Measurements from ENCODE around the gene PRICKLE2. TPM values are rescaled to one million over a fixed set of nuclear protein-coding genes. Genes with fewer than 3 reads are reported as not detected.

PRICKLE2 gene
- total RNA-seq, 4 donors from 2014 or later, result 28.8 to 48.1 (median 38.5) TPM

DNA sequence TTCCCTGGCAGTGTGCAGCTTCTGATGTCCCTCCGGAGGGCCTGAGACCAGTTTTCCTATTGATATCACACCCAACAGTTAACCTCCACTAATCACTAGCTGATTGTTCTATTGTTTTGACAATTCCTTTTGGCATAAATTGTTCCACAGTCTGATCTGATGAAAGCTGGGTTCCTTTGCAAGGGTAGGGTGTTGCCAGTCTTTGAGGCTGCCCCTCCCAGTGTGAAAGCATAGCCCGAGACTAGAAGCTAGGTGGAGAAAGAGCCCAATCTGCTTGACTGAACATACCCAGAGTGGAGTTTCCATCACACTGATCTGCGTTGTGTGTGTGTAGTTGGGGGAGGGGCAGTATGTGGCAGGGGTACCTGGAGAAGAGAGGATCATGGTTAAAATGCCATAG, 10.3 kb upstream of the PRICKLE2 start:
- Histone ChIP-seq H3K4me1 (no peaks in the 10 kb centered on the region), H3K36me3 (no peaks in the 10 kb centered on the region), H3K27me3 (no peaks in the 10 kb centered on the region), H3K27ac (no peak overlapping the region), H3K4me3 (replicated peaks in 1 of 3) (no peak overlapping the region), H3K9me3 (no peaks in the 10 kb centered on the region)
- 92 to 94% methylated on average over 3 of the region's 3 CpGs for WGBS, 2 donors
- intact Hi-C loops (cut with DNase I), result no loop called here
- TF ChIP-seq, protein P1, sequence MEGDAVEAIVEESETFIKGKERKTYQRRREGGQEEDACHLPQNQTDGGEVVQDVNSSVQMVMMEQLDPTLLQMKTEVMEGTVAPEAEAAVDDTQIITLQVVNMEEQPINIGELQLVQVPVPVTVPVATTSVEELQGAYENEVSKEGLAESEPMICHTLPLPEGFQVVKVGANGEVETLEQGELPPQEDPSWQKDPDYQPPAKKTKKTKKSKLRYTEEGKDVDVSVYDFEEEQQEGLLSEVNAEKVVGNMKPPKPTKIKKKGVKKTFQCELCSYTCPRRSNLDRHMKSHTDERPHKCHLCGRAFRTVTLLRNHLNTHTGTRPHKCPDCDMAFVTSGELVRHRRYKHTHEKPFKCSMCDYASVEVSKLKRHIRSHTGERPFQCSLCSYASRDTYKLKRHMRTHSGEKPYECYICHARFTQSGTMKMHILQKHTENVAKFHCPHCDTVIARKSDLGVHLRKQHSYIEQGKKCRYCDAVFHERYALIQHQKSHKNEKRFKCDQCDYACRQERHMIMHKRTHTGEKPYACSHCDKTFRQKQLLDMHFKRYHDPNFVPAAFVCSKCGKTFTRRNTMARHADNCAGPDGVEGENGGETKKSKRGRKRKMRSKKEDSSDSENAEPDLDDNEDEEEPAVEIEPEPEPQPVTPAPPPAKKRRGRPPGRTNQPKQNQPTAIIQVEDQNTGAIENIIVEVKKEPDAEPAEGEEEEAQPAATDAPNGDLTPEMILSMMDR (IDR thresholded peaks at IDR 0.05), result no peak
- no peak for TF ChIP-seq POLR2A (IDR thresholded peaks at IDR 0.05)
- no peak for DNase-seq

DNA sequence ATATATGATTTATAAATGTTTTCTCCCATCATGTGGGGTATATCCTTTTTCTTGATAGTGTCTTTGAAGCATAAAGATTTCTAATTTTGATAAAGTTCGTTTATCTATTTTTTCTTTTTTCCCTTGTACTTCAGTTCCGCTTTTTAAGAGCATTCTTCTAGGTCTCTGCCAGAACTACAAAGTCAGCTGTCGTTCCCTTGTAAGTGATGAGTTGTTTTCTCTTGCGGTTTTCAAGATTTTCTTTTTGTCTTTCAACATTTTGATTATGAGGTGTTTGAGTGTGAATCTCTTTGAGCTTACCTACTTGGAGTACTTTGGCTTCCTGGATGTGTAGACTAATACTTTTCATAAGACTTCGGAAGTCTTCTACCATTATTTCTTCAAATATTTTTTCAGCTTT, 9.3 kb upstream of the PRICKLE2 start:
- intact Hi-C loops (cut with DNase I), result no loop called here
- H3K27ac ChIP-seq, result no peak overlapping the region
- TF ChIP-seq, protein P1 (IDR thresholded peaks at IDR 0.05), result no peak
- no peak for TF ChIP-seq POLR2A (IDR thresholded peaks at IDR 0.05)
- H3K4me1 ChIP-seq, result peaks cover 0 to 2% of the 10 kb centered on the region in 2 donors
- no peaks in the 10 kb centered on the region for H3K27me3 ChIP-seq
- no peaks in the 10 kb centered on the region for H3K36me3 ChIP-seq
- H3K4me3 ChIP-seq (replicated peaks in 1 of 3), result no peak overlapping the region
- 86 to 89% methylated on average over 5 of the region's 5 CpGs for WGBS, 2 donors
- H3K9me3 ChIP-seq, result no peaks in the 10 kb centered on the region
- DNase-seq, result no peak

DNA sequence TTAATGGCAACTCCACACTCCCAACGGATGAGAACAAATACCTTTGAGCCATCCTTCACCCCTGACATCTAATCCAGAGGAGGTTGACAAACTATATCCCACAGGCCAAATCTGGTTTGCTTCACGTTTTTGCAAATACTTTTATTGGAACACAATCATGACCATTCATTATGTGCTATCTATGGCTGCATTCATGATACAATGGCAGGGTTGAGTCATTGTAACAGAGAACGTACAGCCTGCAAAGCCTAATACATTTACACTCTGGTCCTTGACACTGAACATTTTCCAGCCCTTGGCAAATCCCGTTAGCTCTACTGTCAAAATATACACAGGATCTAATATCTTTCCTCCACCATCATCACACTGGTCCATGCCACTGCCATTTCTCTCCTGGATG, 7.6 kb upstream of the PRICKLE2 start:
- no peaks in the 10 kb centered on the region for H3K27me3 ChIP-seq

DNA sequence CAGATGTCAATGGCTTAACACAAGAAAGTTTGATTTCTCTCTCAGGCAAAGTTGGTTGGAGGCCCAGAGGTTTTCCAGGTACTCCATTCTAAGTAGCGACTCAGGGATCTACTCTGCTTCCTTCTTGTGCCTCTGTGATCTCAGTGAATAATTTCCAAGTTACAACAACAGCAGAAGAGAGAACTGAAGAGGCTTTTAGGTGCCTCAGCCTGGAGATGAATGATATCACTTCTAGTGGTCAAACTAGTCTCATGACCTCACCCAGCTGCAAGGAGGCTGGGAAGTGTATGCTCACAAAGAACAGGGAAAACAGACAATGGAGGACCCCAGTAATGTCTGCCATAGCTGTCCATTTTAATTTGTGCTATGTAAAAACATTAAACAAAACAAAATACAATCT, 4.6 kb upstream of the PRICKLE2 start:
- Histone ChIP-seq H3K36me3 (no peaks in the 10 kb centered on the region), H3K27me3 (no peaks in the 10 kb centered on the region), H3K4me3 (replicated peaks in 1 of 3) (no peak overlapping the region), H3K27ac (no peak overlapping the region), H3K4me1 (peaks cover 5 to 19% of the 10 kb centered on the region in 2 donors), H3K9me3 (no peaks in the 10 kb centered on the region)
- intact Hi-C loops (cut with DNase I), result loop anchor here (10.0 kb wide), 1 partner anchor 175 kb away; no protein-coding TSS in a partner anchor
- DNase-seq, result peak in 1 of 2 donors; percentile 33
- WGBS, 2 donors, result 61 to 66% methylated on average over 1 of the region's 1 CpG
- no peak for TF ChIP-seq POLR2A (IDR thresholded peaks at IDR 0.05)
- TF ChIP-seq, protein P1 (IDR thresholded peaks at IDR 0.05), result no peak

More for the DNA sequence above, 7.6 kb upstream of the PRICKLE2 start:
- peaks cover 0 to 7% of the 10 kb centered on the region in 2 donors for H3K4me1 ChIP-seq
- WGBS, 2 donors, result 88 to 94% methylated on average over 4 of the region's 4 CpGs
- TF ChIP-seq POLR2A (IDR thresholded peaks at IDR 0.05), result no peak
- TF ChIP-seq, protein P1 (IDR thresholded peaks at IDR 0.05), result no peak
- no peaks in the 10 kb centered on the region for H3K9me3 ChIP-seq
- DNase-seq, result no peak
- no peak overlapping the region for H3K27ac ChIP-seq
- H3K36me3 ChIP-seq, result no peaks in the 10 kb centered on the region
- intact Hi-C loops (cut with DNase I), result no loop called here
- H3K4me3 ChIP-seq (replicated peaks in 1 of 3), result no peak overlapping the region

DNA sequence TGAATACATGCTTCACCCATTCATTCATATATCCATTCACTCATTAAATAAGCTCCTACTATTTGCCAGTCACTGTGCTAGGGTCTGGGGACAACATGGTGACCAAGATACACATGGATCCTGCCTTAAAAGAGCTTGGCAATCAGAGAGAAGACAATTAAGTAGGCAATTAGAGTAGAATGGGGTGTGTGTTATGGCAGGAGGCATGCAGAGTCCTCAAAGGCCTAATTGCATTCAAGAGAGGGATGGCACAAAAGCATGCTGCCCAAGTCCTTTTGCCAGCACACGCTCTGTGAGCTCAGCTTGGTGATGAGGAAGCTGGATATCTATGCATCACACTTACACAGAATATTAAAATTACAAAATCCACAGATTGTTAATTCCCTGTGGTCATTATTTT, 2.8 kb upstream of the PRICKLE2 start:
- no peak for DNase-seq
- no peaks in the 10 kb centered on the region for H3K27me3 ChIP-seq
- H3K4me1 ChIP-seq, result peaks cover 22 to 37% of the 10 kb centered on the region in 2 donors
- H3K9me3 ChIP-seq, result no peaks in the 10 kb centered on the region
- WGBS, 2 donors, result 95 to 96% methylated on average over 1 of the region's 1 CpG
- H3K4me3 ChIP-seq (replicated peaks in 1 of 3), result no peak overlapping the region
- TF ChIP-seq, protein P1 (IDR thresholded peaks at IDR 0.05), result no peak
- TF ChIP-seq POLR2A (IDR thresholded peaks at IDR 0.05), result no peak
- no peaks in the 10 kb centered on the region for H3K36me3 ChIP-seq
- no peak overlapping the region for H3K27ac ChIP-seq
- intact Hi-C loops (cut with DNase I), result loop anchor here (10.0 kb wide), 1 partner anchor 177 kb away; no protein-coding TSS in a partner anchor
